ENCODE measurements around the gene ZMYND11. TPM values are rescaled to one million over a fixed set of nuclear protein-coding genes. Genes with fewer than 3 reads are reported as not detected.
"Not testable (repeated sequence)": the region's sequence is repeated elsewhere in the genome, so short reads cannot be mapped to it uniquely, and the experiment has no call there.

Gene ZMYND11
- total RNA-seq, 2 donors from 2014 or later: 34.2 to 37.7 TPM

DNA sequence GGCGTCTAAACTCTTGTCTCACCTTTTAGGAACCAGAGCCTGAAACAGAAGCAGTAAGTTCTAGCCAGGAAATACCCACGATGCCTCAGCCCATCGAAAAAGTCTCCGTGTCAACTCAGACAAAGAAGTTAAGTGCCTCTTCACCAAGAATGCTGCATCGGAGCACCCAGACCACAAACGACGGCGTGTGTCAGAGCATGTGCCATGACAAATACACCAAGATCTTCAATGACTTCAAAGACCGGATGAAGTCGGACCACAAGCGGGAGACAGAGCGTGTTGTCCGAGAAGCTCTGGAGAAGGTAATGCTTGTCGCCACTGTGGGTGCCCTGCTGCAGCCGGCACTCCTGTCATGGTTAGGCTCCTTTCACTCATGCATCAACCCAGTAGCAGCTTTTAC, 113.1 kb downstream of the ZMYND11 start:
- Histone ChIP-seq H3K9me3 (ENCODE audit: control insufficient read depth, low read length) (no peaks in the 10 kb centered on the region), H3K27ac (ENCODE audit: low read depth, low read length) (no peak overlapping the region), H3K9ac (ENCODE audit: extremely low read depth, low read length, poor library complexity, severe bottlenecking) (no peak overlapping the region), H3K36me3 (ENCODE audit: control insufficient read depth, insufficient read depth, low read length) (peaks cover 62% of the 10 kb centered on the region), H3K4me3 (ENCODE audit: low read length) (no peak overlapping the region), H3K4me1 (ENCODE audit: control insufficient read depth, insufficient read depth, low read length) (no peaks in the 10 kb centered on the region), H3K27me3 (ENCODE audit: control insufficient read depth, insufficient read depth, low read length, poor library complexity, severe bottlenecking) (no peaks in the 10 kb centered on the region)
- Mint-ChIP-seq H3K4me3 (no peak overlapping the region), H3K36me3 (ENCODE audit: low read depth) (peaks cover 51% of the 10 kb centered on the region), H3K27me3 (ENCODE audit: insufficient read depth) (no peaks in the 10 kb centered on the region), H3K4me1 (peaks cover 4% of the 10 kb centered on the region), H3K9me3 (no peaks in the 10 kb centered on the region), H3K27ac (no peak overlapping the region)
- DNase-seq: no peak
- TF ChIP-seq, protein P1, sequence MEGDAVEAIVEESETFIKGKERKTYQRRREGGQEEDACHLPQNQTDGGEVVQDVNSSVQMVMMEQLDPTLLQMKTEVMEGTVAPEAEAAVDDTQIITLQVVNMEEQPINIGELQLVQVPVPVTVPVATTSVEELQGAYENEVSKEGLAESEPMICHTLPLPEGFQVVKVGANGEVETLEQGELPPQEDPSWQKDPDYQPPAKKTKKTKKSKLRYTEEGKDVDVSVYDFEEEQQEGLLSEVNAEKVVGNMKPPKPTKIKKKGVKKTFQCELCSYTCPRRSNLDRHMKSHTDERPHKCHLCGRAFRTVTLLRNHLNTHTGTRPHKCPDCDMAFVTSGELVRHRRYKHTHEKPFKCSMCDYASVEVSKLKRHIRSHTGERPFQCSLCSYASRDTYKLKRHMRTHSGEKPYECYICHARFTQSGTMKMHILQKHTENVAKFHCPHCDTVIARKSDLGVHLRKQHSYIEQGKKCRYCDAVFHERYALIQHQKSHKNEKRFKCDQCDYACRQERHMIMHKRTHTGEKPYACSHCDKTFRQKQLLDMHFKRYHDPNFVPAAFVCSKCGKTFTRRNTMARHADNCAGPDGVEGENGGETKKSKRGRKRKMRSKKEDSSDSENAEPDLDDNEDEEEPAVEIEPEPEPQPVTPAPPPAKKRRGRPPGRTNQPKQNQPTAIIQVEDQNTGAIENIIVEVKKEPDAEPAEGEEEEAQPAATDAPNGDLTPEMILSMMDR (conservative IDR thresholded peaks at IDR 0.05): no peak
- WGBS, 2 experiments (ENCODE audit: insufficient coverage in 1 of 2, insufficient read length in 1 of 2): 93 to 98% methylated on average over 15 of the region's 15 CpGs

DNA sequence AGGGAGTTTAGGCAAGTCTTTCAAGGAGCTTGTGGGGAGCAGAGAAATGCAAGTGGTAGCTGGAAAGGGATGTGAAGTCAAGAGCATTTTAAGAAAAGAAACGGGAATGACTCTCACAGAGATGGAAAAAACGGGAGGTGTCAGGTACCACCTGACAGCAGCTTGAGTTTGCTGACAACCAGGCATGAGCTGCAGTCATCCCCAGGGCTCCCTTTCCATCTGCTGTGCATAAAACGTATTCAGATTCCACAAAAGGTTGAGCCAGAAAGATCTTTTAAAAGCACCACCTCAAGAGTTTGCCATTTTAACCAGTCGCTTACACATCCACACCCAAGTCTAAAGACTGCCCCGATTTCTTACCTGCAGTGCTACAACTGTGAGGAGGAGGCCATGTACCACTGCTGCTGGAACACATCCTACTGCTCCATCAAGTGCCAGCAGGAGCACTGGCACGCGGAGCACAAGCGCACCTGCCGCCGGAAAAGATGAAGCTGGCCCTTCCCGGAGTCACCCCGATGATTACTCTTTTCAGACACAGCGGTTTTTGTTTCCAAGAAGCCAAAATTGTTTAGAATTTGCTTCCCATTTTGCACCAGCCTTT, 116.8 kb downstream of the ZMYND11 start:
- H3K9me3 Mint-ChIP-seq: no peaks in the 10 kb centered on the region
- H3K4me1 Mint-ChIP-seq: no peaks in the 10 kb centered on the region
- no peaks in the 10 kb centered on the region for H3K27me3 Mint-ChIP-seq (ENCODE audit: insufficient read depth)
- H3K27me3 ChIP-seq (ENCODE audit: control insufficient read depth, insufficient read depth, low read length, poor library complexity, severe bottlenecking): no peaks in the 10 kb centered on the region
- no peak overlapping the region for H3K27ac ChIP-seq (ENCODE audit: low read depth, low read length)
- H3K9me3 ChIP-seq (ENCODE audit: control insufficient read depth, low read length): no peaks in the 10 kb centered on the region
- H3K36me3 ChIP-seq (ENCODE audit: control insufficient read depth, insufficient read depth, low read length): peaks cover 44% of the 10 kb centered on the region
- no peak for DNase-seq
- WGBS, 2 experiments (ENCODE audit: insufficient coverage in 1 of 2, insufficient read length in 1 of 2): 94 to 96% methylated on average over 12 to 13 of the region's 13 CpGs
- H3K4me1 ChIP-seq (ENCODE audit: control insufficient read depth, insufficient read depth, low read length): no peaks in the 10 kb centered on the region
- H3K27ac Mint-ChIP-seq: no peak overlapping the region
- peaks cover 44% of the 10 kb centered on the region for H3K36me3 Mint-ChIP-seq (ENCODE audit: low read depth)
- TF ChIP-seq, protein P1 (conservative IDR thresholded peaks at IDR 0.05): no peak
- H3K9ac ChIP-seq (ENCODE audit: extremely low read depth, low read length, poor library complexity, severe bottlenecking): no peak overlapping the region
- H3K4me3 Mint-ChIP-seq: no peak overlapping the region
- H3K4me3 ChIP-seq (ENCODE audit: low read length): no peak overlapping the region

DNA sequence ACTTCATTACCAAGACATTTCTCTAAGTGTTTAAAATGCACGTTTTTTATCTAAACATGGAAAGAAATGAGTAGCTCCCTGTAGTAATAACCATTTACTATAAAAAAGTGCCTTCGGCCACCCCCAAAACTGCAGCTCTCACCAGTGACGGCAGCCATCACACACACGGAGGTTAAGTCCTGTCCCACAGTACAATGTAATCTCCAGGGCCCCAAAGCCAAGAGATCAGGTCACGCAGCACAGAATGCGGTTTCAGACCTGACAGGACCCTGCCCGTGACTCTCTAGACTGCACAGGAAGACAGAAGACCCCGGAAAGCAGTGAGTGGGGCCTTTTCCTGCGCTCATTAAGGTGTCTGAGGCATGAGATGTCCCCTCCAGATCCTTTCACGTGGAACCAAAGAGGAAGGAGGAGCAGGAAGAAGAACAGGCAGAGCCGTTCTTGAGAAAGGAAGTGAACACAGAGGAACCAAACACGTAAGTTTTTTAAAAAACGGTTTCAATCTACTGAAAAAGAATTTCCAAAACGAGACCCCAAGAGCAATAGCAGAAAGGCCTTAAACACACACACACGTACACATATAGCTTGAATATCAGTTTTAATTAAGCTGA, 125.7 kb downstream of the ZMYND11 start:
- Histone ChIP-seq H3K36me3 (ENCODE audit: control insufficient read depth, insufficient read depth, low read length) (no peaks in the 10 kb centered on the region), H3K4me3 (ENCODE audit: low read length) (no peak overlapping the region), H3K27ac (ENCODE audit: low read depth, low read length) (no peak overlapping the region), H3K4me1 (ENCODE audit: control insufficient read depth, insufficient read depth, low read length) (no peaks in the 10 kb centered on the region), H3K9me3 (ENCODE audit: control insufficient read depth, low read length) (no peaks in the 10 kb centered on the region), H3K9ac (ENCODE audit: extremely low read depth, low read length, poor library complexity, severe bottlenecking) (no peak overlapping the region), H3K27me3 (ENCODE audit: control insufficient read depth, insufficient read depth, low read length, poor library complexity, severe bottlenecking) (no peaks in the 10 kb centered on the region)
- Mint-ChIP-seq H3K27ac (no peak overlapping the region), H3K4me1 (no peaks in the 10 kb centered on the region), H3K9me3 (no peaks in the 10 kb centered on the region), H3K36me3 (ENCODE audit: low read depth) (no peaks in the 10 kb centered on the region), H3K27me3 (ENCODE audit: insufficient read depth) (no peaks in the 10 kb centered on the region), H3K4me3 (no peak overlapping the region)
- 91 to 98% methylated on average over 9 to 15 of the region's 15 CpGs for WGBS, 2 experiments (ENCODE audit: insufficient coverage in 1 of 2, insufficient read length in 1 of 2)
- TF ChIP-seq, protein P1 (conservative IDR thresholded peaks at IDR 0.05): no peak
- DNase-seq: no peak

DNA sequence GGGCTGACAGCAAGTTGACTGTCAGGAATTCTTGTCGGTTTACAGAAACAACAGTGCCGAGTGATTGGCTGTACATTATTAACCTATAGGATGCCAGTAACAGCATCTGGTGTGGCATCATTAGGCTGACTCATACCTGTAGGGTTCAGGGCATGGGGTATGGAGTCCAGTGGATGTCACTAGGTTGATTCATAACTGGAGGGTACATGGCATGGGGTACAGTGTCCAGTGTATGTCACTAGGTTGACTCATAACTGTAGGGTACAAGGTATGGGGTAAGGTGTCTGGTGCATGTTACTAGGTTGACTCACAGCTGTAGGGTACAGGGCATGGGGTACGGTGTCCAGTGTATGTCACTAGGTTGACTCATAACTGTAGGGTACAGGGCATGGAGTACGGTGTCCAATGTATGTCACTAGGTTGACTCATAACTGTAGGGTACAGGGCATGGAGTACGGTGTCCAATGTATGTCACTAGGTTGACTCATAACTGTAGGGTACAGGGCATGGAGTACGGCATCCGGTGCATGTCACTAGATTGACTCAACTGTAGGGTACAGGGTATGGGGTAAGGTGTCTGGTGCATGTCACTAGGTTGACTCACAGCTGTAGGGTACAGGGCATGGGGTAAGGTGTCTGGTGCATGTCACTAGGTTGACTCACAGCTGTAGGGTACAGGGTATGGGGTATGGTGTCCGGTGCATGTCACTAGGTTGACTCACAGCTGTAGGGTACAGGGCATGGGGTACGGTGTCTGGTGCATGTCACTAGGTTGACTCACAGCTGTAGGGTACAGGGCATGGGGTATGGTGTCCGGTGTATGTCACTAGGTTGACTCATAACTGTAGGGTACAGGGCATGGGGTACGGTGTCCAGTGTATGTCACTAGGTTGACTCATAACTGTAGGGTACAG, 129.2 kb downstream of the ZMYND11 start:
- H3K36me3 Mint-ChIP-seq (ENCODE audit: low read depth); H3K4me3 Mint-ChIP-seq; H3K4me1 ChIP-seq (ENCODE audit: control insufficient read depth, insufficient read depth, low read length); H3K9ac ChIP-seq (ENCODE audit: extremely low read depth, low read length, poor library complexity, severe bottlenecking); H3K9me3 ChIP-seq (ENCODE audit: control insufficient read depth, low read length); H3K27ac ChIP-seq (ENCODE audit: low read depth, low read length); H3K27me3 Mint-ChIP-seq (ENCODE audit: insufficient read depth); H3K27me3 ChIP-seq (ENCODE audit: control insufficient read depth, insufficient read depth, low read length, poor library complexity, severe bottlenecking); H3K4me3 ChIP-seq (ENCODE audit: low read length); DNase-seq; H3K9me3 Mint-ChIP-seq; H3K27ac Mint-ChIP-seq; H3K36me3 ChIP-seq (ENCODE audit: control insufficient read depth, insufficient read depth, low read length); H3K4me1 Mint-ChIP-seq: not testable (repeated sequence)
- WGBS, 2 experiments (ENCODE audit: insufficient coverage in 1 of 2, insufficient read length in 1 of 2): 80 to 100% methylated on average over 3 to 7 of the region's 11 CpGs

DNA sequence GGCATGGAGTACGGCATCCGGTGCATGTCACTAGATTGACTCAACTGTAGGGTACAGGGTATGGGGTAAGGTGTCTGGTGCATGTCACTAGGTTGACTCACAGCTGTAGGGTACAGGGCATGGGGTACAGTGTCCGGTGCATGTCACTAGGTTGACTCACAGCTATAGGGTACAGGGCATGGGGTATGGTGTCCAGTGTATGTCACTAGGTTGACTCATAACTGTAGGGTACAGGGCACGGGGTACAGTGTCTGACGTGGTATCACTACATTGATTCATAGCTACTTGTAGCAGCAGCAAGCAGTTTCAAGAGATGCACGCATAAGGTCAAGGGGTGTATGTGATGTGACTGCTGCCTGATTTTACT, 129.8 kb downstream of the ZMYND11 start:
- not testable (repeated sequence) for H3K4me3 Mint-ChIP-seq; H3K27ac Mint-ChIP-seq; DNase-seq; H3K27me3 Mint-ChIP-seq (ENCODE audit: insufficient read depth); H3K36me3 ChIP-seq (ENCODE audit: control insufficient read depth, insufficient read depth, low read length); H3K9me3 ChIP-seq (ENCODE audit: control insufficient read depth, low read length); H3K4me1 ChIP-seq (ENCODE audit: control insufficient read depth, insufficient read depth, low read length); H3K4me1 Mint-ChIP-seq; H3K4me3 ChIP-seq (ENCODE audit: low read length); H3K36me3 Mint-ChIP-seq (ENCODE audit: low read depth); H3K9me3 Mint-ChIP-seq; H3K27me3 ChIP-seq (ENCODE audit: control insufficient read depth, insufficient read depth, low read length, poor library complexity, severe bottlenecking); H3K27ac ChIP-seq (ENCODE audit: low read depth, low read length); H3K9ac ChIP-seq (ENCODE audit: extremely low read depth, low read length, poor library complexity, severe bottlenecking)
- WGBS, 2 experiments (ENCODE audit: insufficient coverage in 1 of 2, insufficient read length in 1 of 2): 93 to 100% methylated on average over 4 to 6 of the region's 6 CpGs
